ENCODE measurements around the gene BEST2.
A peak's percentile ranks its signal among the peaks of the same experiment; 100 is the strongest.

BEST2 gene

DNA sequence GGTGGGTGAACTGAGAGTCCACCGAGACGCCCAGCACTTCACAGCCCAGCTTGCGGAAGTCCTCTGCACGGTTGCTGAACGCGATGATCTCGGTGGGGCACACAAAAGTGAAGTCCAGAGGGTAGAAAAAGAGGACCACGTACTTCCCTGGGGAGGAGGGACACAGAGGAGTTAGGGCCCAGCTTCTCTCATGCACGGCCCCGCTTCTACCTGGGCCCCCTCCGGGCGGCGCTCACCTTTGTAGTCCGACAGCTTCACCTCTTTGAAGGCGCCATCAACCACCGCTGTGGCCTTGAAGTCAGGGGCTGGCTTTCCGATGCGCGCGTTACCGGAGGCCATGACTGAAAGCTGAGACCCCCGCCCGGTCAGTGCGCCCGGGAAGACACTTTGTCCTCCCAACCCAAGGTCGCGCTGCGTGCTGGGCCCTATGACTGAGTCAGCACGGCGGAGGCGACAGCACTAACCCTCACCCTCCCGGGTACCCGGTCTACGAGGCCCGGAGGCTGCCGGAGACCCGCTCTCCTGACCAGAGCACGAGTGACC lies 49.4 kb downstream of the BEST2 start:
- DNase-seq (ENCODE audit: low spot score): no peak

- peak; percentile 73 for DNase-seq (ENCODE audit: low spot score)
Measured at GRCh38 chr19:12801466-12802266, 50.1 kb downstream of the BEST2 start, which contains the start of the genes PRDX2 and THSD8. Gene PRDX2, minus strand, starts transcription at chr19:12801800. Its CDS starts 539 bp downstream, at chr19:12801261. Gene THSD8, plus strand, starts transcription at chr19:12802069. Its CDS starts 3 bp downstream, at chr19:12802072.

GRCh38 chr19:12802267-12803106 lies 50.9 kb downstream of the BEST2 start:
- peak; percentile 16 for DNase-seq (ENCODE audit: low spot score)

DNA sequence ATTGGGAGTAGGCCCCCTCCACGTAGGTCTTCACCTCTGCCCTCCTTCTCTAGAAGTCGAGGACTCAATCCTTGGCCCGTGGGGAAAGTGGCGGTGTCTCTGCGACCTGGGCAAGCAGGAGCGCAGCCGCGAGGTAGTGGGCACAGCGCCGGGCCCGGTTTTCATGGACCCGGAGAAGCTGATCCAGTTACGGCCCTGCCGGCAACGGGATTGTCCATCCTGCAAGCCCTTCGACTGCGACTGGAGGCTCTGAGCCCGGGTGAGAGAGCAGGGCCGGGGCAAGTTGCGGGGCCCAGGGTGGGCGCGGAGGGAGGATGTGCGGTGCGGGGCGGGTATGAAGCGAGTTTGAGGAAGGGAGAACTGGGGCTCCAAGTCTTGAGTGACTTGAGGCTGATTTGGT lies 52.5 kb downstream of the BEST2 start:
- no peak for DNase-seq (ENCODE audit: low spot score)

GRCh38 chr19:12806242-12807081 lies 54.9 kb downstream of the BEST2 start, which contains the start of gene RNASEH2A:
Gene RNASEH2A, plus strand, starts transcription at chr19:12806584. Its CDS starts 90 bp downstream, at chr19:12806674.
- DNase-seq (ENCODE audit: low spot score): peak; percentile 85

Measured in globus pallidus (tissue), 1 donor.